NCI-H82 treated with DMSO at 0.1 percent for 48 hours (cell line): ENCODE results near the gene OR8J3.
"Not testable (repeated sequence)": the region's sequence is repeated elsewhere in the genome, so short reads cannot be mapped to it uniquely, and the experiment has no call there.

Experiments
- DNase-seq: peaks from one replicate; lab custom pipeline; 2025; ENCODE audit not compliant: unreplicated experiment; lab: John Stamatoyannopoulos, UW

Gene OR8J3

GRCh38 chr11:56140151-56140661 lies at the start of gene OR8J3:
OR8J3 (minus strand) TSS chr11:56140201; CDS start chr11:56137718, 2,483 bp downstream.
- no peak for DNase-seq

- no peak for DNase-seq
Observed at GRCh38 chr11:56188602-56189001, 48.6 kb upstream of the OR8J3 start.

- no peak for DNase-seq
Observed at GRCh38 chr11:56183459-56183858, 43.5 kb upstream of the OR8J3 start.

- DNase-seq = no peak
Observed at GRCh38 chr11:56176318-56176717, 36.3 kb upstream of the OR8J3 start, which contains the start of gene OR5J2. OR5J2 (plus strand) TSS chr11:56176618; CDS start chr11:56176618, 0 bp downstream.

- no peak for DNase-seq
Observed at GRCh38 chr11:56172256-56172830, 32.3 kb upstream of the OR8J3 start.

GRCh38 chr11:56163804-56164203 lies 23.8 kb upstream of the OR8J3 start:
- DNase-seq = no peak

GRCh38 chr11:56160217-56160616 lies 20.2 kb upstream of the OR8J3 start, which contains the start of gene OR8K5:
OR8K5 (minus strand) TSS chr11:56160317; CDS start chr11:56160317, 0 bp downstream.
- DNase-seq = no peak

GRCh38 chr11:56152333-56152732 lies 12.3 kb upstream of the OR8J3 start:
- no peak for DNase-seq

GRCh38 chr11:56151376-56151775 lies 11.4 kb upstream of the OR8J3 start:
- no peak for DNase-seq

- DNase-seq = not testable (repeated sequence)
Observed at GRCh38 chr11:56143681-56144080, 3.7 kb upstream of the OR8J3 start.

- DNase-seq = no peak
Observed at GRCh38 chr11:56122073-56122472, 17.9 kb downstream of the OR8J3 start, which contains the start of gene OR8H3. OR8H3 (plus strand) TSS chr11:56122373; CDS start chr11:56122373, 0 bp downstream.

GRCh38 chr11:56103210-56103737 lies 36.7 kb downstream of the OR8J3 start, which contains the start of gene OR8H2:
OR8H2 (plus strand) TSS chr11:56103687; CDS start chr11:56105043, 1,356 bp downstream.
- no peak for DNase-seq

GRCh38 chr11:56093008-56093407 lies 47.0 kb downstream of the OR8J3 start, which contains the start of gene OR8I2:
OR8I2 (plus strand) TSS chr11:56093308; CDS start chr11:56093308, 0 bp downstream.
- no peak for DNase-seq

GRCh38 chr11:56089697-56090096 lies 50.3 kb downstream of the OR8J3 start:
- no peak for DNase-seq
